Astrocyte of the cerebellum (primary cell): Measurements from ENCODE around the gene KRTAP25-1.

ENCODE experiments used
- DNase-seq: peaks from one replicate; pipeline ENCODE4 v3.0.0-alpha.2; 2011; ENCODE audit warnings: low read depth
- H3K4me3 ChIP-seq: 2 replicates; pipeline ENCODE4 v1.5.1; 2011; ENCODE audit warnings: mild to moderate bottlenecking, low read depth, low read length, moderate library complexity
- in situ Hi-C: cut with HindIII; loops from 2 replicates; pipeline ENCODE4 v1.10.0; 2017; ENCODE audit warnings: low sequenced_read_pairs
- TF ChIP-seq, protein P1 (sequence below): IDR thresholded peaks from 2 replicates; pipeline ENCODE4 v1.5.1; 2012; ENCODE audit warnings: low read length, low read depth, moderate library complexity, mild to moderate bottlenecking; ENCODE audit errors: missing control alignments

The KRTAP25-1 gene, protein sequence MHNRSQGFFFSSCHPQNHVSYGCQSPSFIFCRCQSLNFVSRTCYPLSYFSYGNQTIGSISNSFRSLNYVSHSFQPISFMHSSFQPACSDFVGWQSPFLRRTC

GRCh38 chr21:30289215-30289614, at the start of gene KRTAP25-1:
KRTAP25-1 (minus strand) TSS chr21:30289514; CDS start chr21:30289490, 24 bp downstream.
- TF ChIP-seq, protein P1, sequence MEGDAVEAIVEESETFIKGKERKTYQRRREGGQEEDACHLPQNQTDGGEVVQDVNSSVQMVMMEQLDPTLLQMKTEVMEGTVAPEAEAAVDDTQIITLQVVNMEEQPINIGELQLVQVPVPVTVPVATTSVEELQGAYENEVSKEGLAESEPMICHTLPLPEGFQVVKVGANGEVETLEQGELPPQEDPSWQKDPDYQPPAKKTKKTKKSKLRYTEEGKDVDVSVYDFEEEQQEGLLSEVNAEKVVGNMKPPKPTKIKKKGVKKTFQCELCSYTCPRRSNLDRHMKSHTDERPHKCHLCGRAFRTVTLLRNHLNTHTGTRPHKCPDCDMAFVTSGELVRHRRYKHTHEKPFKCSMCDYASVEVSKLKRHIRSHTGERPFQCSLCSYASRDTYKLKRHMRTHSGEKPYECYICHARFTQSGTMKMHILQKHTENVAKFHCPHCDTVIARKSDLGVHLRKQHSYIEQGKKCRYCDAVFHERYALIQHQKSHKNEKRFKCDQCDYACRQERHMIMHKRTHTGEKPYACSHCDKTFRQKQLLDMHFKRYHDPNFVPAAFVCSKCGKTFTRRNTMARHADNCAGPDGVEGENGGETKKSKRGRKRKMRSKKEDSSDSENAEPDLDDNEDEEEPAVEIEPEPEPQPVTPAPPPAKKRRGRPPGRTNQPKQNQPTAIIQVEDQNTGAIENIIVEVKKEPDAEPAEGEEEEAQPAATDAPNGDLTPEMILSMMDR = no peak
- no peak within 1 kb of the TSS for H3K4me3 ChIP-seq
- no peak for DNase-seq
- in situ Hi-C loops = no loop called here

DNA sequence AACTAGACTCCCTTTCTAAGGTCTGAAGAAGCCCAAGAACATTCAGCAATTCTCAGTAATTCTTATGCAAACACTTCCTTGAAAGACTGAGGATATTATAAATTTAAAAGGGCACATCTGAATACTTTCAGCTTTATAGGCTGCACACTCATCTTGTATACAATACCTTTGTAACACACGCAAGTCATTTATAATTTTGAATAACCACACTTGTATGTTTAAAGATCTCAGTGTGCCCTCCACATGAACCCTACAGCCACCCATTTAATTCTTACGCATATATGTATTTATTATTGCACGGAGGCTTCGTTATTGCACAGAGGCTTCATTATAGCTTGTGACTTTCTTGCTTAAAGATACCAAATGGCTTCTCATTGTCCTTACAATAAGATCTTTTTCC, 49.4 kb upstream of the KRTAP25-1 start:
- in situ Hi-C loops = no loop called here
- TF ChIP-seq, protein P1 = no peak
- DNase-seq = no peak
- no peak overlapping the region for H3K4me3 ChIP-seq

GRCh38 chr21:30337772-30338171, 48.5 kb upstream of the KRTAP25-1 start:
- H3K4me3 ChIP-seq = no peak overlapping the region
- no peak for DNase-seq
- TF ChIP-seq, protein P1 = no peak
- in situ Hi-C loops = no loop called here

DNA sequence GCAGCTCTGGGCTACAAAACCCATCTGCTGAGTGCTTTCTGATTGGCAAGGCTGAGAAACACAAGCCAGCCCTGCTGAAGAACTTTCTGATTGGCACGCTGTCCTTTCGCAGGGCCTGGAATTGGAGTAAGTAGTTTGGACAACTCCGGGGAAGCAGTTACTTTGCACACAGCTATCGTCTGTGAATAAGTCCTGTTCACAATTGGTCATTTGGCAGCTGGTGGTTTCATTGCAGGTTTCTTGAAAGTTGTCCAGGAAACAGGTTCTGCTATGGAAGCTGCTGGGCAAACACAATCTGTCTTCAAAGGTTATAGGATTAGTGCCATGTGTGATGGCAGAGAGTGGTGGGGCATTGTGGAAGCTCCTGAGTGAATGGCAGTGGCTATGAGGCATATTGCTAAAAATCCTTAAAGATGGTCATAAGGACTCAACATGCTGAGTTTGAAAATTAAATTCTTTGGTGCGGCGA, 48.0 kb upstream of the KRTAP25-1 start, which contains the start of gene KRTAP27-1:
Gene KRTAP27-1 (minus strand): TSS at position 419 of the 469 bp plus-strand sequence. CDS start 26 bp downstream, at position 393.
- TF ChIP-seq, protein P1 = no peak
- in situ Hi-C loops = no loop called here
- DNase-seq = no peak

DNA sequence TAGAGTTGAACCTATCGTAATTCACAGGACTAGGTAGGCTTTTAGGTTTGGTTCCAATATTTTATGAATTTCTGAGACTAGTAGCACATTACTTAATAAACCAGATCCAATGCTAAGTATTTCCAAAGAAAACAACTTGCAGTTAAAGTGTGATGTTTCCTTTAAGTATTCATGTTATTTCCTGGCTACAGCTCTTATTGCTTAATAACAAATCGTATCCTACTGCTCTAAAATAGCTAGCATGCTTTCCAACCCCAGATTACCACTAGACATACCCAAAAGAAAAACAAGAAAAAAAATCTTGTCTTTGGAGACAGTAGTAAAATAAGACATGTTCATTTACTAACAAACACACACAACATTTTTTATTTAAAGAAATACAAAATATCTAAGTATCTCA, 47.3 kb upstream of the KRTAP25-1 start:
- H3K4me3 ChIP-seq = no peak overlapping the region
- DNase-seq = peak; percentile 45
- TF ChIP-seq, protein P1 = no peak
- in situ Hi-C loops = no loop called here

More for the DNA sequence above, 48.0 kb upstream of the KRTAP25-1 start, which contains the start of gene KRTAP27-1:
- H3K4me3 ChIP-seq = no peak within 1 kb of the TSS

- no peak for DNase-seq
- H3K4me3 ChIP-seq = no peak overlapping the region
- in situ Hi-C loops = no loop called here
- TF ChIP-seq, protein P1 = no peak
These were observed 44.4 kb upstream of the KRTAP25-1 start for GRCh38 chr21:30333736-30334135.

DNA sequence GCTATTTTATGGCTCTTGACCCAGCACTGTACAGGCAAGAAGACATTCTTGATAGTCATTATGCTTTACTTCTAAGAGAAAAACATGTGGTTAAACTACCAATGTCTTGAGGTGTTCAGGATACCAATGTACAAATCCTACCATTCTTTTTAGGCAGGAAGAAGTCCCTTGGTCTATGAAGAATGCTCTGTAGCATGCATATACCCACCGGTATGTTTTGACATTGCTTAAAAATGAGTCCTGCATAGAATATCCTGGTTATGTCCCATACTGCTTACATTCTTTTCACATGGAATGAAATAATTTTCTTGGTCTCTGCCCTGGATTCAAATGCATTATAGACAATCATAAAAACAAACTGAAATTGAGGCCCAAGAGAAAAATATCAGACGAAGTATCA, 43.4 kb upstream of the KRTAP25-1 start:
- TF ChIP-seq, protein P1 = no peak
- in situ Hi-C loops = no loop called here
- H3K4me3 ChIP-seq = no peak overlapping the region
- DNase-seq = no peak
